ENCODE data around the gene STARD7. TPM values are rescaled to one million over a fixed set of nuclear protein-coding genes. Genes with fewer than 3 reads are reported as not detected.

Gene STARD7
- total and polyA plus RNA-seq, 2 of the 13 experiments (the other 11 are each of a cell fraction or from before 2014, with no cell fraction given) = 88.2 to 300 TPM

DNA sequence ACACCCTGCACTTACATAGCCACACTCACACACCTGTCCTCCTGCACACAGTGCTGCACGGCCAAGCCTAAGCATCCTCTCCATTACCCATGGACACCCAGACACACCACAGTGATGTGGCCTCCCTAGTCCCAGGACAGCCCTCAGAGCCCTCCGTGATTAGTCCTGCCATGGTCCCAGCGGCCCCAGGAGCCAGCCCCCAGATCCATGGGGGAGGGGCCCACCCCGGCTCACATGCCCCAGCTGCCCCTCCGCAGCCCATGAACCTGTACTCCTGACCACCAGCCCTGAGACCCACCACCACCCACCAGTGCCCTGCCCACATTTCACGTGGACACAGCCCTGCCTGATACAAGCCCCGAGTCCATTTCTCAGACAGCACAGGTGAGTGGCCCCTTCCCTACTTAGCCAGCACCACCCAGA, 55.3 kb downstream of the STARD7 start:
- Histone ChIP-seq H3K36me3 (replicated peaks in 1 of 2; ENCODE audit: control insufficient read depth in 1 of 2, insufficient read depth in 2 of 2, low read length in 2 of 2) (no peaks in the 10 kb centered on the region), H3K9me3 (ENCODE audit: low read length) (no peaks in the 10 kb centered on the region), H3K27me3 (ENCODE audit: control insufficient read depth in 1 of 2, insufficient read depth in 2 of 2, low read length in 2 of 2) (peaks cover 23 to 72% of the 10 kb centered on the region in 2 experiments), H3K79me2 (ENCODE audit: insufficient read depth, low read length) (no peaks in the 10 kb centered on the region), H3K4me3 (replicated peaks in 1 of 3; ENCODE audit: insufficient read depth in 1 of 3, low read depth in 2 of 3, low read length in 3 of 3) (no peak overlapping the region), H3K27ac (ENCODE audit: extremely low read length, insufficient read depth, low read length) (no peak overlapping the region), H3K9ac (ENCODE audit: insufficient read depth, low read depth, low read length) (no peak overlapping the region), H2AFZ (ENCODE audit: low read length) (no peak overlapping the region), H3K4me1 (ENCODE audit: insufficient read depth, low read length) (no peaks in the 10 kb centered on the region), H3K4me2 (ENCODE audit: low read depth, low read length) (no peak overlapping the region), H4K20me1 (ENCODE audit: insufficient read depth, low read length) (no peaks in the 10 kb centered on the region)
- ChIA-PET CTCF (ENCODE audit: low intra/inter-chr PET ratio, low total read pairs) (no interaction called here), POLR2A (no interaction called here)
- no TSS peak for BruUV-seq (replicated peaks)
- DNase-seq (ENCODE audit: low spot score) = no peak
- WGBS (ENCODE audit: low lambda C conversion rate) = 19% methylated on average over 7 of the region's 7 CpGs
- in situ Hi-C loops (cut with HindIII; ENCODE audit: extremely low pct_ligation_motif_present, low pct_unique_long_range_greater_than_20kb) = no loop called here
- TF ChIP-seq MAFK (conservative IDR thresholded peaks at IDR 0.05 in 1 of 2, IDR thresholded peaks at IDR 0.05 in 1 of 2; ENCODE audit: low read length in 2 of 2) = no peak
- TF ChIP-seq, protein P1, sequence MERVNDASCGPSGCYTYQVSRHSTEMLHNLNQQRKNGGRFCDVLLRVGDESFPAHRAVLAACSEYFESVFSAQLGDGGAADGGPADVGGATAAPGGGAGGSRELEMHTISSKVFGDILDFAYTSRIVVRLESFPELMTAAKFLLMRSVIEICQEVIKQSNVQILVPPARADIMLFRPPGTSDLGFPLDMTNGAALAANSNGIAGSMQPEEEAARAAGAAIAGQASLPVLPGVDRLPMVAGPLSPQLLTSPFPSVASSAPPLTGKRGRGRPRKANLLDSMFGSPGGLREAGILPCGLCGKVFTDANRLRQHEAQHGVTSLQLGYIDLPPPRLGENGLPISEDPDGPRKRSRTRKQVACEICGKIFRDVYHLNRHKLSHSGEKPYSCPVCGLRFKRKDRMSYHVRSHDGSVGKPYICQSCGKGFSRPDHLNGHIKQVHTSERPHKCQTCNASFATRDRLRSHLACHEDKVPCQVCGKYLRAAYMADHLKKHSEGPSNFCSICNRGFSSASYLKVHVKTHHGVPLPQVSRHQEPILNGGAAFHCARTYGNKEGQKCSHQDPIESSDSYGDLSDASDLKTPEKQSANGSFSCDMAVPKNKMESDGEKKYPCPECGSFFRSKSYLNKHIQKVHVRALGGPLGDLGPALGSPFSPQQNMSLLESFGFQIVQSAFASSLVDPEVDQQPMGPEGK (CRISPR knock-in tag; IDR thresholded peaks at IDR 0.05) = no peak
- no peak for TF ChIP-seq SCMH1 (CRISPR knock-in tag; IDR thresholded peaks at IDR 0.05; ENCODE audit: borderline replicate concordance)
- TF ChIP-seq ZNF792 (CRISPR knock-in tag; IDR thresholded peaks at IDR 0.05) = no peak
- no peak for TF ChIP-seq ATF1 (CRISPR knock-in tag; IDR thresholded peaks at IDR 0.05)
- TF ChIP-seq MTERF4 (CRISPR knock-in tag; IDR thresholded peaks at IDR 0.05) = no peak
- TF ChIP-seq NR1H2 (CRISPR knock-in tag; IDR thresholded peaks at IDR 0.05; ENCODE audit: borderline replicate concordance, low read depth) = no peak
- no peak for TF ChIP-seq ZNF317 (CRISPR knock-in tag; IDR thresholded peaks at IDR 0.05)
- no peak for TF ChIP-seq SRSF9 (IDR thresholded peaks at IDR 0.05; ENCODE audit: borderline replicate concordance, insufficient read depth, low read depth, low read length, poor library complexity, severe bottlenecking)
- TF ChIP-seq ZNF629 (CRISPR knock-in tag; conservative IDR thresholded peaks at IDR 0.05) = no peak
- no peak for TF ChIP-seq ZKSCAN1 (IDR thresholded peaks at IDR 0.05; ENCODE audit: low read length)
- no peak for TF ChIP-seq SOX6 (IDR thresholded peaks at IDR 0.05)
- TF ChIP-seq SOX6 (CRISPR knock-in tag; IDR thresholded peaks at IDR 0.05) = no peak
- no peak for TF ChIP-seq ZNF24 (IDR thresholded peaks at IDR 0.05)
- peak; percentile 5; the same call in 1 of the 3 replicates for ATAC-seq
- intact Hi-C loops (cut with micrococcal nuclease; ENCODE audit: unreplicated experiment) = no loop called here
- FAIRE-seq = no peak
